GM18526 (cell line): ENCODE data around the gene ALK.

ENCODE experiments used
- POLR2A ChIP-seq: IDR thresholded peaks from 3 replicates; pipeline ENCODE4 v1.6.1; 2011; ENCODE audit not compliant: insufficient read length; ENCODE audit errors: extremely low read depth

The ALK gene

DNA sequence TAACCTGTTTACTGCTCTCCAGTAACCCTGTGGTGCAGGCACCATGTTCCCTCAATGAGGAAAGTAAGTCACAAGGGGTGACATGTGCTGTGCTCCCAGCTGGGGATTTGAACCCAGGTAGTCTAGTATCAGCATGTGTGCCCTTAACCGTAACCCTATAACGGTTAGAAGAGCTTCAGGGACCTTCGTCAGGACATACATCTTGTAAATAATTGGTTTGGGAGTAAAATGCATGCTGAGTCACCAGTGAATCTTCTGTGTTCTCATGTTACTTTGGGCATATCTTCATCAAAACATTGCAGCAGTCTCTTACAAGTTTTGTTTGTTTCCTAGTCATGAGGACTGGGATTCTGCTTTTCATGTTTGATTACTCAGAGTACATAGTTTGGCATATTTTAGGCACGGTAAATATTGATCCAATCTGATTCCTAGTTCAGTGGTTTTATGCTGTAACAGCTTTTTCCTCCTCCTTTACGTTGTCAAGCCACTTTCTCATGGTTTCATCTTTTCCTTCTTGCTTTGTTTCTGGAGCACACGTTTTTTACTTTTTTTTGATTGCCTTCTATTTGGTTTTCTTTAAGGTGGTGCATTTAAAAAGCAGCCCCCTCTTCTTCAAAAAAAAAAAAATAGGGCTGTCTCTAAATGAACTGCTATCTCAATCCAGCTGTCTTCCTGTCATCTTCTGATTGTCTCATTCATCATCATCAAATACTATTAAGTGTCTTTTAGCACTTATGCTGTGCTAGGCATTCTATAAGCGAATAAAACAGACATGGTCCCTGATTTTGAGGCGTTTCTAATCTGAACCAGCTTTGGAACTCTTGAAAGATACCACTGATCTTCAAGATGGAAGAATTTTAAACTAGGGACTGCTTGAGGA is 755.8 kb downstream of the ALK start:
- no peak for TF ChIP-seq POLR2A

DNA sequence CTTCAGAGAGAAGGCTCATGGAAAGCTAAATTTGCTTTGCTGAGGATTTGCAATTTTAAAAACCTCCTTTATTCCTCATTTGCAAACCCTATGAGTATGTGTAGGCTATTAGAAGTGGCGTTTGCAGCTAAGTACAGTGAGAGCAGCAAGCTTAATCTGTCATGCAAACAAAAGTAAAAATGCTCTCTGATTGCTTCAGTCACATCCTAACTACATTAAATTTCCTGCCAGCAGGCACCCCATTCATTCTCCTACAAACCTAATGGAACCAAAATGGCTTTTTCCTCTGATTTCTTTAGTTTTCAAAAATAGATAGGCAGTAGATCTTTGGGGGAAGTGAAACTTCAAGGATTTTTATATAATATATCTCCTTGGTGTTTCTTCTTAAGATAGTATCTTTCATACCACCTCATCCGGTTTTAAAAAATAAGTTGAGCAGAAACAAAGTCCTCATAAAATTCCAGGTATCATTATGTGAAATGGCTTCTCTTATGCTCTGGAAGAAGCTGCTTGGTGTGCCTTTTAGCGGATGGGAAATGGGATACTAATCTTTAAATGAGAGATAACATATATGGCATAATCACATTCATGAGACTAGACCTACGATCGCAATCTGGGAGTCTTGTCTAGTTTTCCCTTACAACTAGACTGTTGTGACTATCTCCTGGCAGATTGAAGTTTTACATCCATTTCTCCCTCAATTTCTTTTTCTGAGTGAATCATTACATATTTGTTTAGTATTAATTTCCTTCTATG is 757.1 kb downstream of the ALK start:
- TF ChIP-seq POLR2A: no peak

DNA sequence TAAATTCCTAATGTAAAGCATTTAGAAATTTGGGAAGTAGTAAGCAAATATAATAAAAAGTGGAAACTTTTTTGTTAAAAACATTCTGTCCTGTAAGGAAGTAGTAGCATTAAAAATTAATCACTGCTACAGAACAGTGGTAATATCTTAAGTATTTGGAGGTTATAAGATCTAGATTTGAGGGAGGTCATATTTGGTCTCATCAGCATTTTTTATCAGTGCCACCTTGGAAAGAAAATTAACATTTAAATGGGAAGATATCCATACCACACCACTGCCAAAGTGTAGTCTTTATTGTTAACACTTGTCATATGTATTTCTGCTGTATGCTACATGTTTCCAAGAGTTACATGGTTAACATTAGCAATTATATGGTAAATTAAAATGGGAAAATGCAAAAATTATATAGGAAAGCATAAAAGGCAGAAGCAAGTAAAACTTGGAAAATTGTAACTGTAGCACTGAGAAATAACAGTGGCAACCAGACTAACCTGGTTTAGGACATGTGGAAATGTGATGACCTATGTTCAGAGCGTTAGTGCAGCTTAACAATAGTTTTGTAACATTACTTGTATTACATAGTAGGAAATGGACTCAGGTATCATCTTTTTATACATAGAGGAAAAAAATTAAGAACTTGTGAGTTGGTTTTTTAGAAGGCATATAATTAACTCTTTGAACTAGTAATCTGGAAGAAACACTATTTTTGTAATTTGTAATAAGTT is 759.0 kb downstream of the ALK start:
- no peak for TF ChIP-seq POLR2A

DNA sequence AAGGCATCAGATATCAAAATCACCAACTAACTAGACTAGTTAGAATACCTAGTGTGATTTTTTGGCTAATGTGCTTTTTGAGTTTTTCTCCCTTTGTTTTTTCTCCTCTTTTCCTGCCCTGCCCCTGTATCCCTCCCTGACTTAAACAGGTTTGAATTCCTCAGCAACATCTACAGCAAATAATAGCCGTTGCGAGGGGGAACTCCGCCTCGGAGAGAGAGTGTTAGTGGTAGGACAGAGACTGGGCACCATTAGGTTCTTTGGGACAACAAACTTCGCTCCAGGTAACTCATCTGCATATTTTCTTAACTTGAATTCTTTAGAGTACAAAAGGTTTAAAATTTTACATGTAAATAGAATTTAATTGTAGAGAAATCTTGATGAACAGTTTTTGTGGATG is 761.2 kb downstream of the ALK start:
- no peak for TF ChIP-seq POLR2A

DNA sequence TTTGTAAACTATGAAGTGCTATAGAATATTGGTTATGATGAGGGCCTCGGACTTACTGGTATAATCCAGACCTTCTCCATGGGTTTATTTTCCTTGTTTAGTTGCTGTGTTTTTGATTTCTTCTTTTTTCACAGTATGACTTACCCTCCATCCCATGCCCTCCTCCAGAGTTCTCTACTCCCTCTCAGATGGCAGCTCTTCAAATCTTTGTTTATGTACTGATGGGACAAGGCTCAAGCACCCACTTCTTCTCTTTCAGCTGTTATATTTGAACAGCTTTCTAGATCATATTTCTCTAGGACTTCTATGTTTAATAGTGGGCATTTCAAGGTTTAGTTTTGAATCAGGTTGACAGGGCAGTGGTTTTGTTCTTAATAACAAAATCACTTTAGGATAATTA is 762.3 kb downstream of the ALK start:
- TF ChIP-seq POLR2A: no peak

DNA sequence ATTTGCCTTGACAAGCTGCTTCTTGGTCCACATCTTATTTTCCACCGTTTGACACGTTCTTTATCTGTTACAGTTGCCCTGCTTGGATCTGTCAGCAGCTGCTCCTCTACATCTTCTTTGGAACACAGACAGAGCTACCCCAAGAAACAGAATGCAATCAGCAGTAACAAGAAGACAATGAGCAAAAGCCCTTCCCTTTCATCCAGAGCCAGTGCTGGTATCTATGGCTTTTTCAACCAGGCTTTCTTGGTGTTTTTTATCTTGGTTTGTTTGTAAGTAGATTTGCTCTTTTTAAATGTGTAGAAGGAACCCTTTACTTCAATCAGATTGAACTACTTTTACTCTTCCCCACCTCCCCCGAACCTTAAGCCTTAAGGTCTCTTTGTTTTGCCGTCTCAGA is 764.3 kb downstream of the ALK start:
- TF ChIP-seq POLR2A: no peak

DNA sequence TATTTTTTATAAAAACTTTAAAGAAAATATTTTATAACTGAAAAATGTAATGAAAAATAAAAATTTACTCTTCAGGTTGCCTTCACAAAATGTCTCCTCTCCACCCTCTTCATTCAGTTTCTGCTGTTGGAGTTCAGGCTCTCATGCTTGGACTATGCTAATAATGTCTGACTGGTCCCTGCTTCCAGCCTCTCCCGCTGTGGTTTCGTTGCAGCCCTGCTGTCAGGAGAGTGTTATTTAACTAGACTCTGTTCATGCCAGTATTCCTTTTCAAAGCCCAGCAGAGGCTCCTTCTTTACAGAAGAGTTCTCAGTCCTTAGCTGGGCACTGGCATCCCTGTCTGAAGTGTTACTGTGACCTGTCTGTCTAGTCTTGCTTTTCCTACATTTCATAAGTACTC is 765.8 kb downstream of the ALK start:
- no peak for TF ChIP-seq POLR2A

DNA sequence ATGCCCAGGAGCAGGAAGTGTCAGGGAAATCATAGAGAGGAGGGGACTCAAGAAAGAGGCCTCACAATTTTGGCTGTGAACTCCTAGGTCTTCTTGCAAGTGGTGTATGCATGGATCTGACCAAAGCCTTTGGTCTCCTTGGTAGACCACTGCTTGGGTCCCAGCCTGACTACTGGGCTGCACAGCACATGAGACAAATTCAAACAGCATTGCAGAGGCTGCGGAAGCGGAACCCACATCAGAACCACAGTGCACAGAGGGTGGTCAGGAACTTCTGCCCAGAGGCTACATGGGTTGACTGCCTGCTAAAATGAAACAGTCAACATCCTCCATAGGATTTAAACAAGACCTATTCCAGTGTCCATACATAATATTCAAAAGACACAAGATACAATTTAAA is 766.8 kb downstream of the ALK start:
- no peak for TF ChIP-seq POLR2A

DNA sequence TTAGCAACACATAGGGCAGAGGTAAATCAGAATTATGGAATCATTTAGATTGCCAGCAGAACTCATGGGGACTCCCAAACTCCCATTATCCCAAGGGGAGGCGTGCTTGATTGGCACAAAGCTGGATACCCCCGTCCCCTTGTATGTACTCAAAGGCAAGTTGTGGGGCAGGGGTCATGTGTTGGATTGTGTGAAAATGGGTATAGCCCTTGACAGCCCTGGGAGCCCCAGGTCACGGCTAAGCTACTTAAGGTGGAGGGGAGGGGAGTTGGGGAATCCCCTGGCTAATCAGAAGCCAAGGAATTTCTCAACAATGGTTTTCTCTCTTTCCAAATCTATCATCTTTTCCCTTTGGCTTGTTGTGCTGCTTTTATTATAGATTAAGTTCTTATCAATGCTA is 773.4 kb downstream of the ALK start:
- TF ChIP-seq POLR2A: no peak

DNA sequence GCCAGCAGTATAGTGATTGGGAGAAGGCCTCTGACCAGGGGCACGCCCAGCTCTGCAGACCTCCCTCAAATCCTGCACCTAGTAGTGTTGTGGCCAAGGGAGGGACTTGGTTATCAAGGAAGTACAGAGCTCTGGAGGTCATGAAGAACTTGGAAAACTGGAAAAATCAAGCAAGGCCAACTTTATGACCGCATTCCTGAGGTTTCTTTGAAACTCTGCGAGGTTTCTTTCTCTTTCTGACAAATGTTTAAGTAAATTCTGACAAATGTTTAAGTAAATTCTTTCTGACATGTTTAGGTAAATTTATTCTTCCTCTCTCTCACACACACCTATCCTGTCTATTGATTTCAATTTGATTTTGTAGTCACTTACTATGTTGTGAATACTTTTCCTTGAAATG is 775.2 kb downstream of the ALK start:
- TF ChIP-seq POLR2A: no peak

DNA sequence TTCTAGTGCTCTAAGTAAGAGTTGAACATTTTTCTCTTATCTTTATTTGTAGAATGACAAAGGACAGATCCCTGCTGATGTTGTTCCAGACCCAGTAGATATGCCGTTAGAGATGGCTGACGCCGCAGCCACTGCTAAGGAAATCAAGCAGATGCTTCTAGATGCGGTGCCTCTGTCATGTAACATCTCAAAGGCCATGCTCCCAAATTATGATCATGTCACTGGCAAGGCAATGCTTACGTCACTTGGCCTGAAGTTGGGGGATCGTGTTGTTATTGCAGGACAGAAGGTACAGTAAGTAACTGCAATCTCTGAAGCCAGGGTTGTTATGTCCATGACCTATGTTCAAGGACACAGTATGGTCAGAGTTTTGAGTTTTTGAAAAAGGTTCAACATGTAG is 777.7 kb downstream of the ALK start:
- TF ChIP-seq POLR2A: no peak
